HEK293T (cell line): Measurements from ENCODE around the gene CFD.

Experiments
- CTCF ChIA-PET: fragments of 350-600 bp; formaldehyde crosslinking; extraction: SDS; loops from one replicate; lab custom pipeline; 2021; ENCODE audit warnings: antibody characterized with exemption, inconsistent platforms; lab: Yijun Ruan, JAX
- POLR2A ChIA-PET: fragments of 350-600 bp; formaldehyde crosslinking; extraction: SDS; loops from one replicate; lab custom pipeline; 2020; ENCODE audit warnings: antibody characterized with exemption, inconsistent platforms; lab: Yijun Ruan, JAX
- DNase-seq: peaks from one replicate; pipeline ENCODE4 v3.0.0; 2012; ENCODE audit warnings: mixed read lengths; ENCODE audit errors: extremely low spot score
- ARNT ChIP-seq: fragments of 450-650 bp; IDR thresholded peaks from 2 replicates; pipeline ENCODE4 v1.6.1; 2017; ENCODE audit warnings: mild to moderate bottlenecking
- BHLHE40 ChIP-seq: fragments of 450-650 bp; IDR thresholded peaks from 2 replicates; pipeline ENCODE4 v1.6.1; 2016; ENCODE audit warnings: mild to moderate bottlenecking, moderate library complexity, borderline replicate concordance
- CTBP1 ChIP-seq: fragments of 450-650 bp; IDR thresholded peaks from 2 replicates; pipeline ENCODE4 v1.6.1; 2016; ENCODE audit warnings: borderline replicate concordance
- ELF4 ChIP-seq: fragments of 450-650 bp; IDR thresholded peaks from 2 replicates; pipeline ENCODE4 v1.6.1; 2017; ENCODE audit warnings: antibody characterized with exemption
- FOXA1 ChIP-seq: fragments of 450-650 bp; IDR thresholded peaks from 2 replicates; pipeline ENCODE4 v1.6.1; 2016; ENCODE audit warnings: mild to moderate bottlenecking
- FOXK2 ChIP-seq: fragments of 450-650 bp; IDR thresholded peaks from 2 replicates; pipeline ENCODE4 v1.6.1; 2016; ENCODE audit warnings: mild to moderate bottlenecking
- FOXM1 ChIP-seq: fragments of 450-650 bp; IDR thresholded peaks from 2 replicates; pipeline ENCODE4 v1.6.1; 2017; ENCODE audit warnings: mild to moderate bottlenecking, borderline replicate concordance
- HDGF ChIP-seq: fragments of 450-650 bp; IDR thresholded peaks from 2 replicates; pipeline ENCODE4 v1.6.1; 2017; ENCODE audit warnings: antibody characterized with exemption, borderline replicate concordance
- L3MBTL2 ChIP-seq: fragments of 450-650 bp; conservative IDR thresholded peaks from 2 replicates; pipeline ENCODE4 v1.6.1; 2016; ENCODE audit warnings: mild to moderate bottlenecking
- LEF1 ChIP-seq: fragments of 450-650 bp; IDR thresholded peaks from 2 replicates; pipeline ENCODE4 v1.6.1; 2017; ENCODE audit warnings: mild to moderate bottlenecking, borderline replicate concordance
- NFRKB ChIP-seq: fragments of 450-650 bp; IDR thresholded peaks from 2 replicates; pipeline ENCODE4 v1.6.1; 2016; ENCODE audit warnings: mild to moderate bottlenecking, moderate library complexity
- SP1 ChIP-seq: fragments of 450-650 bp; IDR thresholded peaks from 2 replicates; pipeline ENCODE4 v1.6.1; 2017
- SUZ12 ChIP-seq: fragments of 450-650 bp; IDR thresholded peaks from 2 replicates; pipeline ENCODE4 v1.6.1; 2016; ENCODE audit warnings: mild to moderate bottlenecking
- TARDBP ChIP-seq: fragments of 450-650 bp; IDR thresholded peaks from 2 replicates; pipeline ENCODE4 v1.6.1; 2016
- ZNF384 ChIP-seq: fragments of 450-650 bp; IDR thresholded peaks from 2 replicates; pipeline ENCODE4 v1.6.1; 2016
- TF ChIP-seq, protein P1 (sequence below): fragments of 450-650 bp; IDR thresholded peaks from 2 replicates; pipeline ENCODE4 v1.6.1; 2016

The CFD gene

DNA sequence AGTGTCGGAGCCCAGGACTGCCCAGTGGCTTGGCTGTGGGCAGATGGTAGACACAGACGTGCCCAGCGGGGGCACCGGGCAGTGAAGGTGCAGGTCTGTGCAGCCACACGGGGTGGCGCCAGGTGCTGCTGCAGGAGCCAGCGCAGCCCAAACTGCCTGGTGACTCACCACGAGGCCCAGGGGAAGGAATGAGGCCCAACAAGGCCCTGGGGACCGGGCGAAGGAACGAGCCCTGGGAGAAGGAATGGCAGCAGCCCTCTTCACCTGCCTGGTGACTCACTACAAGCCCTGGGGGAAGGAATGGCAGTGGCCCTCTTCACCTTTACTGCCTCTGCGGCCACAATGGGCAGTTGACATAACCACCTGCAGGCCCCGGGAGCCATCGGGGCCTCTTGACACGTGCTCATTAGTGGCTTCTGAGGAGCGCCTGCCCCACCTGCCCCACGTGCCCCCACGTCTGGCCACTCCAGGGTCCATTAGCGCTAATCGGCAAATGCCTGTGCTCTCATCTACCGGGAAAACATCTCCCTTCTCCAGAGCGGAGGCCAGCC, 24.3 kb downstream of the CFD start:
- DNase-seq: no peak
- TF ChIP-seq SP1: no peak
- TF ChIP-seq FOXM1: no peak
- no peak for TF ChIP-seq FOXK2
- no peak for TF ChIP-seq TARDBP
- TF ChIP-seq NFRKB: no peak
- TF ChIP-seq, protein P1, sequence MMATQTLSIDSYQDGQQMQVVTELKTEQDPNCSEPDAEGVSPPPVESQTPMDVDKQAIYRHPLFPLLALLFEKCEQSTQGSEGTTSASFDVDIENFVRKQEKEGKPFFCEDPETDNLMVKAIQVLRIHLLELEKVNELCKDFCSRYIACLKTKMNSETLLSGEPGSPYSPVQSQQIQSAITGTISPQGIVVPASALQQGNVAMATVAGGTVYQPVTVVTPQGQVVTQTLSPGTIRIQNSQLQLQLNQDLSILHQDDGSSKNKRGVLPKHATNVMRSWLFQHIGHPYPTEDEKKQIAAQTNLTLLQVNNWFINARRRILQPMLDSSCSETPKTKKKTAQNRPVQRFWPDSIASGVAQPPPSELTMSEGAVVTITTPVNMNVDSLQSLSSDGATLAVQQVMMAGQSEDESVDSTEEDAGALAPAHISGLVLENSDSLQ: no peak
- no peak for TF ChIP-seq L3MBTL2
- TF ChIP-seq ZNF384: no peak
- TF ChIP-seq ARNT: no peak
- TF ChIP-seq ELF4: no peak
- TF ChIP-seq SUZ12: no peak
- no peak for TF ChIP-seq LEF1
- no peak for TF ChIP-seq CTBP1
- TF ChIP-seq FOXA1: no peak
- no peak for TF ChIP-seq HDGF
- no peak for TF ChIP-seq BHLHE40
- ChIA-PET POLR2A (interaction anchor here (1.5 kb wide), 1 partner anchor 9 kb away, joined by 4 read pairs; the partner anchor contains the start of genes MED16 and RNU6-9), CTCF (interaction anchor here (0.5 kb wide), 1 partner anchor 10 kb away, joined by 4 read pairs; no protein-coding TSS in a partner anchor)

DNA sequence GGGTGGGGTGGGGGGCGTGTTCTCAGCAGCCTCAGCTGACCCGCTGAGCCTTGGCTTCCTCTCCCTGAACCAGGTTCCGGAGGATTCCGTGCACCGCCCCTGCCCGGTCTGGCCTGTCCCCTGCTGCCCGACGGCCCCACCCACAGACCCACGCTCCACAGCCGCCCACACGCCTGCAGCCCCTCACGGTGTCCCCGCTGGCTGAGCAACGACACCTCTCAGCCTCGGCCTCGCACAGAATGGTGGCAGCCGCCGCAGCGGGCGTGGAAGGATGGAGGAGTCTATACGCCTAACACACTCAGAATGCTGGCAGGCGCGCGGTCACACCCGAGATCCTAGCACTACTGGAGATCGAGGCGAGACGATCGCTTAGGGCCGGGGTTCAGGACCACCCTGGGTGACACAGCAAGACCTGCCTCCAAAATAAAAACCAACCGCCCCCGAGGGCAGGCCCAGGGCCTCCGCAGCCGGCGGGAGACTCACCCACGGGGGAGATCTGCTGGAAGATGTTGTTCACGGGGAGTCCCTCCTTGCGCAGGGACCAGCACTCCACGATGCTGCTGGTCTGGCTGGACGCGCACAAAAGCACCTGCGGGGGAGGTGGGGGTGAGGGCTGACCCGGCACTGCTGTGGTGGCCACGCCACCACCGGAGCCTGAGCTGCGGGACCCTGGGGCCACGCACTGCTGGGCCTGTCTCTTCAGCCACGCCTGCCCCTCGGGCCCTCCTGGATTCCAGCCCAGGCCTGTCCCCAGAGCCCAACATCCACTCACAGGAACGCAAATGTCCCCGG, 25.2 kb downstream of the CFD start:
- POLR2A ChIA-PET: no interaction called here
- CTCF ChIA-PET: no interaction called here
- no peak for DNase-seq
- no peak for TF ChIP-seq FOXA1
- TF ChIP-seq FOXK2: no peak
- no peak for TF ChIP-seq HDGF
- no peak for TF ChIP-seq TARDBP
- no peak for TF ChIP-seq BHLHE40
- TF ChIP-seq SP1: no peak
- no peak for TF ChIP-seq CTBP1
- no peak for TF ChIP-seq L3MBTL2
- no peak for TF ChIP-seq NFRKB
- TF ChIP-seq LEF1: no peak
- no peak for TF ChIP-seq ARNT
- no peak for TF ChIP-seq ZNF384
- TF ChIP-seq ELF4: no peak
- no peak for TF ChIP-seq FOXM1
- no peak for TF ChIP-seq SUZ12
- TF ChIP-seq, protein P1: no peak

DNA sequence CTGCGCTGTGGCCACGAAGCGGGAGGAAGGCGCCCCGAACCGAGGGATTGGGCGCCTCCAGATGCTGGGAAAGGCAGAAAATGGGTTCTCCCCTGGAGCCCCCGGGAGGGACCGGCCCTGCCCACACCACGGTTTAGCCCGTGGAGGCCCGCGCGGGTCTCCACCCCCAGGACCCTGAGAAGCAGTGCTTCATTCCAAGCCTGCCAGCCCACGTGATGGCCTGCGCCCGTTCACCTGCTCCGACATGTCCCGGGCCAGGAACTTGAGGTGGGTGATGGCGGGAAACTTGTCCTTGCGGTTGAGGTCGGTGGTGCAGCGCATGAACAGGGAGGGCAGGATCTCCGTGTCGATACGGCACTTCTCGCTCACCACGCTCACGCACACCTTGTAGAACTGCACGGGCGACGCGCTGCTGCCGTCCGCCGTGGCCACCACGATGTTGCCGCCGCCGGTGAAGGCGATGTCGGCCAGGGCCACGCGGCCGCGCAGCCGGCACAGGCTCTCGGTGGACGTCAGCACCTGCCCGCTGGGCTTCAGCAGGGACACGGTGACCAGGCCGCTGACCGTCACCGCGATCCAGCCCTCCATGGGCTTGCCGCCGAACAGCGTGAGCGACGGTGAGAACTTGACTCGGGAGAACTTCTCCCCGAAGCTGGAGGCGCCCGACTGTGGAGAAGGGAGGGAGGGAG, 26.2 kb downstream of the CFD start:
- TF ChIP-seq ARNT: no peak
- no peak for TF ChIP-seq FOXM1
- no peak for TF ChIP-seq CTBP1
- no peak for TF ChIP-seq ELF4
- TF ChIP-seq L3MBTL2: no peak
- no peak for TF ChIP-seq TARDBP
- TF ChIP-seq FOXA1: no peak
- TF ChIP-seq, protein P1: no peak
- no peak for TF ChIP-seq ZNF384
- TF ChIP-seq SUZ12: no peak
- TF ChIP-seq NFRKB: no peak
- no peak for TF ChIP-seq LEF1
- no peak for TF ChIP-seq BHLHE40
- TF ChIP-seq FOXK2: no peak
- CTCF ChIA-PET: no interaction called here
- DNase-seq: no peak
- POLR2A ChIA-PET: no interaction called here

DNA sequence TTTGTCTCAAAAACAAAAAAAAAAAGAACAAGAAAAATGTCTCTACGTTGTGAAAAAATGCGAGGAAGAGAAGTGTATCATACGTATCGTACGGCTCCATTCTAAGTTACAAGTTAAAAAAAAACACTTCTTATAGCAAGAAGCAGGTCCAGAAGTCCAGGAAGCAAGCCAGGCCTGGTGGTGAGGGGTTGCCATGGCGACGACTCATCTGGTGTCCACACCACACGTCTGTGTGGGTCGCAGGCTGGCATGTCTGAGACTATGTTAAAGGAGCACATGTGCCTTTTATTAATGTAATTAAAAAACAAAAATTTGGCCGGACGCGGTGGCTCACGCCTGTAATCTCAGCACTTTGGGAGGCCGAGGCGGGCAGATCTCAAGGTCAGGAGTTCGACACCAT, 27.6 kb downstream of the CFD start:
- no peak for DNase-seq
- ChIA-PET CTCF (no interaction called here), POLR2A (no interaction called here)
- no peak for TF ChIP-seq NFRKB
- no peak for TF ChIP-seq SUZ12
- TF ChIP-seq TARDBP: no peak
- no peak for TF ChIP-seq FOXM1
- no peak for TF ChIP-seq ELF4
- TF ChIP-seq FOXK2: no peak
- no peak for TF ChIP-seq CTBP1
- TF ChIP-seq HDGF: no peak
- TF ChIP-seq SP1: no peak
- TF ChIP-seq ARNT: no peak
- no peak for TF ChIP-seq BHLHE40
- TF ChIP-seq, protein P1: no peak
- TF ChIP-seq ZNF384: no peak
- no peak for TF ChIP-seq FOXA1
- no peak for TF ChIP-seq L3MBTL2
- no peak for TF ChIP-seq LEF1
